ENCODE data around the gene LRSAM1. TPM values are rescaled to one million over a fixed set of nuclear protein-coding genes. Genes with fewer than 3 reads are reported as not detected.

Gene LRSAM1
- total RNA-seq (ENCODE audit: insufficient read depth, low replicate concordance): 19.5 TPM

GRCh38 chr9:127450830-127451607, at the start of gene LRSAM1, which contains the start of gene RPL12:
Gene LRSAM1 (plus strand): TSS chr9:127451510. CDS start chr9:127454528, 3,018 bp downstream.
Gene RPL12 (minus strand): TSS chr9:127451406. CDS start chr9:127451317, 89 bp downstream.
- peak; percentile 97 for DNase-seq (ENCODE audit: low spot score)

DNA sequence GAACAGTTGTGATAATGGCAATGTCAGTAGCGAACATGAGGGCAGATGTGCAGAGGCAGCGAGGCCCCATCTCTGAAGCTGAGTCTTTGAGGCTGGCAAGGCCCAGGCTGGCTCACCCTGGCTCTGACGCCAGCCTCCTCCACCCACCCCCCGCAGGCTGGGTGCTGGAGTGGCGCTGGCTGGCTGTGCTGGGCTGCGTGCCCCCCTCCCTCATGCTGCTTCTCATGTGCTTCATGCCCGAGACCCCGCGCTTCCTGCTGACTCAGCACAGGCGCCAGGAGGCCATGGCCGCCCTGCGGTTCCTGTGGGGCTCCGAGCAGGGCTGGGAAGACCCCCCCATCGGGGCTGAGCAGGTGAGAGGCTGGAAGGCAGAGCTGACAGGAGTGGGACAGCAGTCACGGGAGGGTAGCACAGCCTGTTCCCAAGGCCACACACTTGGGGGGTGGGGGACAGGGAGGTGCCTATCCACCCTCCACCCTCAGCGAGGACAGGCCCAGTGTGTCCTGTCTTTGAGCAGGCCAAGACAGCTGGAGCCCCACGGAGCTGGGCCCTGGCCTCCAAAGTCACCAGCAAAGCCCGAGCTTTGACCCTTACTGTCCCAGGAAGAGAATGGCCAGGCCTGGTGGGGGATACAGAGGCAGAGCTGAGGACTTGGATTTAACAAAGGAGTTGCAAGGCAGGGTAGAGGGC, 48.8 kb upstream of the LRSAM1 start:
- DNase-seq (ENCODE audit: low spot score): no peak

DNA sequence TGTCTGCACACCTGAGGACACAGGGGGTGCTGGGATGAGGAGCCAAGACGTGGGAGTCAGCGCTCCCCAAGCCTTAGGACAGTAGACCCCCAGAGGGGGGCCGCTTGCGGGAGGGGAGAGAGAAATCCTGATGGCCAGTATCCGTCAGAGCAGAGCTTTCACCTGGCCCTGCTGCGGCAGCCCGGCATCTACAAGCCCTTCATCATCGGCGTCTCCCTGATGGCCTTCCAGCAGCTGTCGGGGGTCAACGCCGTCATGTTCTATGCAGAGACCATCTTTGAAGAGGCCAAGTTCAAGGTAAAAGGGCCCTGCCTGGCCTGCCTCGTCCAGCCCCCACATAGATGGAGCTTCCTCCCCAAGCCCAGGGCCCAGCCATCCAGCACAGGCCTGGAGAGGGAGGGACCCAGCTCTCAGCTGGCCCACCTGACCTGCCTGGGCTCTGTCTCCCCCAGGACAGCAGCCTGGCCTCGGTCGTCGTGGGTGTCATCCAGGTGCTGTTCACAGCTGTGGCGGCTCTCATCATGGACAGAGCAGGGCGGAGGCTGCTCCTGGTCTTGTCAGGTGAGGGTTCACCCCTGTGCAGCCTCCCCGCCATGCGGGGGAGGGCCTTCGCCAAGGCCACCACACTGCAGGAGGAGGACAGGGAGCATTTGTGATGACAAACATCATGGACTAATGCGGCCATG, 47.7 kb upstream of the LRSAM1 start:
- no peak for DNase-seq (ENCODE audit: low spot score)

- DNase-seq (ENCODE audit: low spot score): no peak
Observed at GRCh38 chr9:127404631-127405030, 46.7 kb upstream of the LRSAM1 start.

DNA sequence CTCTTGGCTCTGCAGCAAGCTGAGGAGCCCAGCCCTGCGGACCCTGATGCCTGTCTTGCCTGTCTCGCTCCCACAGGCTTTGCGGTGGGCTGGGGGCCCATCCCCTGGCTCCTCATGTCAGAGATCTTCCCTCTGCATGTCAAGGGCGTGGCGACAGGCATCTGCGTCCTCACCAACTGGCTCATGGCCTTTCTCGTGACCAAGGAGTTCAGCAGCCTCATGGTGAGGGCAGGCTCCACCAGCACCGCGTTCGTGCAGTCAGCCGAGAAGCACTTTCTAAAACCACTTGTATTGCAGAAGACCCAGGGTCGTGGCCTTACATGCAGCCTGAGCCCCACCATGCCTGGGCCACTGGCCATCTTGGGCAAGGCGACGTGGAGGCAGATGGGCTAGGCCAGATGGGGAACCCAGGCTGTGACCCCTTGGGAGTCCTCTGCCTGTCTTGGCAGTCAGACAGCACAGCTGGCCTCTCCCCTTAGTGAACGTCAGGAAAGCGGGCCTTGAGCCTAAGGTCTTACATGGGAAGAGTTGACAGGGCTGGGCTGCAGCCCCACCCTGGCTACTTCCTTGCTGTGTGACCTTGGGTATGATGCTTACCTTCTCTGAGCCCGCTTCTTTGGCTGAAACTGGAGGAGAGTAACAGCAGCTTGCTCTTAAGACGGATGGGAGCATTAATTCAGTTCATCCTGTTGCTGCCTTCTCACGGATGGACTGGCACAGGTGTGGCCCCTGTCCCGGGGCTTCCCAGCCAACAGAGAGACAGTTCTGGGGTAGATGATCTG, 45.8 kb upstream of the LRSAM1 start:
- no peak for DNase-seq (ENCODE audit: low spot score)

GRCh38 chr9:127406799-127407491, 44.4 kb upstream of the LRSAM1 start:
- no peak for DNase-seq (ENCODE audit: low spot score)

DNA sequence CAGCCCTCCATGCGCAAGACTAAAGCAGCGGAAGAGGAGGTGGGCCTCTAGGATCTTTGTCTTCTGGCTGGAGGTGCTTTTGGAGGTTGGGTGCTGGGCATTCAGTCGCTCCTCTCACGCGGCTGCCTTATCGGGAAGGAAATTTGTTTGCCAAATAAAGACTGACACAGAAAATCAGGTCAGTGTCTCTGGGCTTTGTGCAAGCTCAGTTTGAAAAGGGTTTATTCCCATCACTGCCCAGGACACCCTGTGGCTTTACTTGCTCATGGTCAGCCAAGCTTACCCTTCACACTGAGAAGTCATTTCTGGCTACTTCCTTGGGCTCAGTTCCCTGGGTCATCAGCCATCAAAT, 43.8 kb upstream of the LRSAM1 start:
- no peak for DNase-seq (ENCODE audit: low spot score)

GRCh38 chr9:127411122-127411521, 40.2 kb upstream of the LRSAM1 start:
- no peak for DNase-seq (ENCODE audit: low spot score)

- DNase-seq (ENCODE audit: low spot score): no peak
Observed at GRCh38 chr9:127415141-127415540, 36.2 kb upstream of the LRSAM1 start.

DNA sequence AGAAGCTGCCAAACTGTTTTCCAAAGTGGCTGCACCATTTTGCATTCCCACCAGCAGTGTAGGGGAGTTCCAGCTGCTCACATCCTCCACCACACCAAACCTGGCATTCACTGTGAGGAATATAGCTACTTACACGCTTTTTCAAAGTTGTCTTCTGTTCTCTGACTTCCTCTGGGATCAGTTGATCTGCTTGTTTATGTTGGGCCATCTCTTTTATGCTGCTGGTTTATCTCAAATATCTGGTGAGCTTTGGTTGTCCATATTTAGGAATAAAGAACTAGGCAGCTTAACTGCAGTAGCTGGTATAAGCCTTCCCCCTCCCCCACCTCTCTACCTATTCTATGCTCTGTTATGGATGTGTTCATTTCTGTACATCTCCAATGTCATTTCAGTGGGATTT, 35.7 kb upstream of the LRSAM1 start:
- peak; percentile 28 for DNase-seq (ENCODE audit: low spot score)

DNA sequence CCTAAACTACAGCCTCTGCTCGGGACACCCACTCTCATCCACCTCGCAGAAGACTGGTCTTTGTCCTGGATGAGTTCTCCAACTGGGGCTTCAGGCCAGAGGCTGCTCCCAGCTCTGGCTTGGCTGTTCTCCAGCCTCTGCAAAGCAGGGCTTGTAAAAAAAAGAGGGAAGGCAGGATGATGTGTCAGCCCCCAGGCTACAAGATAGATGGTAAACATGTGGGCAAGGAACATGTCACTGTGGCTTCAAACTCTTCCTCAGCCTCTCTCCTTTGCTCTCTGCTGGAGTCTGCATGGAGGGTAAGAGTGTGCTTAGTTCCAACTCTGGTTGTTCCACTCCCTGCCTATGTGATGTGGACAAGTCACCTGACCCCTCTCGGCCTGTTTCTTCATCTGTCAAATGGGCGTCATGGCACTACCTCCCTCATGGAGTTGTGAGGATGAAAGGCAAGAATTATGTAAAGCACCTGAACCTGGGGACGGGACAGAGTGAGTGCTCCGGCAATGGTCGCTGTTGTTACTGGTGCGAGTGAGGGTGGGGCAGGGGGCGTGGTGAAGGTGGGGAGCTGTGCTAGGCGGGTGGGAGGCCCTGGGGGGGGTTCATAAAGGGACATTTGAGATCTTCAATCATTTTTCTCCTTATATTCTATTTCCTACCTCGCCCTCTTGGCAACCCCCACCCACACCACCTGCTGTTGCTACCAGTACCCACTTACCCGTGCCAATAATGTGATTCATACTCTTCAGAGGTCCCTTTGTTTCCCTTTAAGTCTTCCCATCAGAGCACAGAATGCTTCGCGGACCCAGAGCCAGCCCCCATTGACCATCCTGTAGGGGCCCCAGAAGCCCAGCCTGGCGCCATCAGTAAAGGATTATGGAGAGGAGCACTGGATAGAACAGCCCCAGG, 33.9 kb upstream of the LRSAM1 start:
- no peak for DNase-seq (ENCODE audit: low spot score)

DNA sequence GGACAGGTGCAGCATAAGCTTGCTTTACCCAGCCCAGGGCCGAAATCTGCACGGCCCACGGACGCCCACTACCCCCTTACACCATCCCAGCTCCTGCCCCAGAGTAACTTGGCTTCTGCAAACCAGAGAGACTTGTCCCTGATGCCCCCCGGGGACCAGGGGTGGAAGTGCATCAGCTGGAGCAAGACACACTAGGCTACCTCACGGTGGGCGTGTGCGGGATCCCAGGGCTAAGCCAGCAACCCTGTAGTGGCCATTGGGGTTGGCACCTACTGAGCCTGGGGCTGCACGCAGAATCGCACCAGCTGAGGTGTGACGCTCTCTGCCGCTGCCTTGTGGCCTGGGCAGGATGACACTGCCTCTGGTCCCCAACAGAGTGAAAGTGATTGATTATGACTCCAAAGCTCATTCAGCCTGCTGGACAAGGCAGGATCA, 33.3 kb upstream of the LRSAM1 start:
- DNase-seq (ENCODE audit: low spot score): no peak

- no peak for DNase-seq (ENCODE audit: low spot score)
Observed at GRCh38 chr9:127419348-127419747, 32.0 kb upstream of the LRSAM1 start.

- no peak for DNase-seq (ENCODE audit: low spot score)
Observed at GRCh38 chr9:127421057-127421456, 30.3 kb upstream of the LRSAM1 start.

- no peak for DNase-seq (ENCODE audit: low spot score)
Observed at GRCh38 chr9:127422133-127422782, 29.1 kb upstream of the LRSAM1 start.

- no peak for DNase-seq (ENCODE audit: low spot score)
Observed at GRCh38 chr9:127422787-127423186, 28.5 kb upstream of the LRSAM1 start.

- DNase-seq (ENCODE audit: low spot score): no peak
Observed at GRCh38 chr9:127423476-127423933, 27.8 kb upstream of the LRSAM1 start.

GRCh38 chr9:127423934-127424675, 27.2 kb upstream of the LRSAM1 start, which contains the start of gene ZNF79:
Gene ZNF79 (plus strand): TSS chr9:127424382. CDS start chr9:127424788, 406 bp downstream.
- peak; percentile 96 for DNase-seq (ENCODE audit: low spot score)

GRCh38 chr9:127424676-127424999, 26.7 kb upstream of the LRSAM1 start:
- DNase-seq (ENCODE audit: low spot score): no peak
